HG03571 (cell line): ENCODE measurements around the gene ABAT.

Source experiments
- ATAC-seq: cut with Tn5 transposase; IDR thresholded peaks from one replicate; pipeline ENCODE4 v1.9.1; 2021; ENCODE audit not compliant: unreplicated experiment

Gene ABAT

GRCh38 chr16:8714807-8715206 lies 40.4 kb downstream of the ABAT start:
- ATAC-seq = no peak

GRCh38 chr16:8716052-8716451 lies 41.6 kb downstream of the ABAT start:
- ATAC-seq = no peak

GRCh38 chr16:8716592-8716991 lies 42.2 kb downstream of the ABAT start:
- no peak for ATAC-seq

GRCh38 chr16:8717469-8717868 lies 43.1 kb downstream of the ABAT start:
- ATAC-seq = no peak

GRCh38 chr16:8717892-8718415 lies 43.5 kb downstream of the ABAT start:
- ATAC-seq = no peak

- ATAC-seq = no peak
These were observed 44.6 kb downstream of the ABAT start for GRCh38 chr16:8718851-8719680.

GRCh38 chr16:8720080-8720966 lies 45.9 kb downstream of the ABAT start:
- ATAC-seq = no peak

GRCh38 chr16:8720967-8721308 lies 46.5 kb downstream of the ABAT start:
- ATAC-seq = no peak

- no peak for ATAC-seq
These were observed 47.1 kb downstream of the ABAT start for GRCh38 chr16:8721336-8722024.

GRCh38 chr16:8722025-8722348 lies 47.6 kb downstream of the ABAT start:
- no peak for ATAC-seq

GRCh38 chr16:8725513-8726178 lies 51.2 kb downstream of the ABAT start:
- no peak for ATAC-seq

GRCh38 chr16:8727131-8727806 lies 52.9 kb downstream of the ABAT start:
- ATAC-seq = no peak

GRCh38 chr16:8727857-8728618 lies 53.6 kb downstream of the ABAT start:
- no peak for ATAC-seq

- ATAC-seq = no peak
These were observed 55.4 kb downstream of the ABAT start for GRCh38 chr16:8729779-8730334.

- no peak for ATAC-seq
These were observed 56.0 kb downstream of the ABAT start for GRCh38 chr16:8730335-8730915.

- ATAC-seq = no peak
These were observed 59.6 kb downstream of the ABAT start for GRCh38 chr16:8733849-8734540.

GRCh38 chr16:8735574-8735973 lies 61.2 kb downstream of the ABAT start:
- ATAC-seq = no peak

GRCh38 chr16:8736123-8736668 lies 61.8 kb downstream of the ABAT start:
- ATAC-seq = no peak
